ENCODE measurements around the gene FBXO41.

FBXO41 gene

DNA sequence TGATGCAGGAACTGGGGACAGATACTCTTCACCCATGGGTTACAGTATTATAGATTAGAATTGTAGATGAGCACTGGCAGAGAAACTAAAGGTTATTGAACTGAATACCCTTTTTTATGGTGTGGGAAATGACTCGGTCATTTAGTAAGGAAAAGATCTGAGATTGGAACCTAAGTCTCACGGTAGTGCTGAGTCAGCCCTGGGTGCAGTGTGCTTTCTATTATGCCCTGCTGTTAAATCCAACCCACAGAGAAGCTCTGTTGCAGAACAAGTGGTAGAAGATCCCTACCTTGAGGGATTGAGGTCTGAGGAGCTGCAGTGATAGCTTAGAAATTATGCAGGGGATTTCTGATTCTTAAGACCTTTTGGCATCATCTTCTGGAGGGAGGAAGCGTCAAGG, 37.4 kb downstream of the FBXO41 start:
- H3K36me3 ChIP-seq (ENCODE audit: control insufficient read depth in 1 of 2, insufficient read depth in 2 of 2, low read length in 2 of 2) = peaks cover 77 to 96% of the 10 kb centered on the region in 2 donors
- H3K9ac ChIP-seq (ENCODE audit: low read depth in 1 of 2, low read length in 2 of 2) = no peak overlapping the region
- no peaks in the 10 kb centered on the region for H3K4me1 ChIP-seq (ENCODE audit: control insufficient read depth in 1 of 2, insufficient read depth in 2 of 2, low read length in 2 of 2)
- H3K4me3 ChIP-seq (ENCODE audit: low read depth in 1 of 2, low read length in 2 of 2) = no peak overlapping the region
- H3K27me3 ChIP-seq (ENCODE audit: control insufficient read depth in 1 of 2, insufficient read depth in 2 of 2, low read length in 2 of 2) = no peaks in the 10 kb centered on the region
- H3K27ac ChIP-seq (ENCODE audit: low read depth, low read length) = no peak overlapping the region
- no peaks in the 10 kb centered on the region for H3K9me3 ChIP-seq (ENCODE audit: control insufficient read depth in 1 of 2, low read length in 2 of 2)

DNA sequence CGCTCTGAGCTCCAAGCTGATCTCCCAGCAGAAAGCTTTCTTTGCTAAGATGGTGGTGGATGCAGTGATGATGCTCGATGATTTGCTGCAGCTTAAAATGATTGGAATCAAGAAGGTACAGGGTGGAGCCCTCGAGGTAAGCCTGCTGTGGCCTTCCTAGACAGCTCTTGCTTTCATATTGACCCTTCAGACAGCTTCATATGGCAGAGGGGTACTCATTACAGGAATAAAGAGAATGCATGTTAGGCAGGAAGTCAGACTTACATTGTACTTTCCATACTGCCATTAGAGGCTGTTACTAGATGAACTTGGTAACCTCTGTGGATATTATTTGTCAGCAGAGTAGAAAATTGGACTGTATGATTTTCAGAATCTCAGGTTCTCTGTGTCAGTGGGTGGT, 39.7 kb downstream of the FBXO41 start:
- Histone ChIP-seq H3K4me3 (ENCODE audit: low read depth in 1 of 2, low read length in 2 of 2) (no peak overlapping the region), H3K9me3 (ENCODE audit: control insufficient read depth in 1 of 2, low read length in 2 of 2) (no peaks in the 10 kb centered on the region), H3K27me3 (ENCODE audit: control insufficient read depth in 1 of 2, insufficient read depth in 2 of 2, low read length in 2 of 2) (no peaks in the 10 kb centered on the region), H3K27ac (ENCODE audit: low read depth, low read length) (no peak overlapping the region), H3K36me3 (ENCODE audit: control insufficient read depth in 1 of 2, insufficient read depth in 2 of 2, low read length in 2 of 2) (peaks cover 65 to 82% of the 10 kb centered on the region in 2 donors), H3K4me1 (ENCODE audit: control insufficient read depth in 1 of 2, insufficient read depth in 2 of 2, low read length in 2 of 2) (no peaks in the 10 kb centered on the region), H3K9ac (ENCODE audit: low read depth in 1 of 2, low read length in 2 of 2) (no peak overlapping the region)

DNA sequence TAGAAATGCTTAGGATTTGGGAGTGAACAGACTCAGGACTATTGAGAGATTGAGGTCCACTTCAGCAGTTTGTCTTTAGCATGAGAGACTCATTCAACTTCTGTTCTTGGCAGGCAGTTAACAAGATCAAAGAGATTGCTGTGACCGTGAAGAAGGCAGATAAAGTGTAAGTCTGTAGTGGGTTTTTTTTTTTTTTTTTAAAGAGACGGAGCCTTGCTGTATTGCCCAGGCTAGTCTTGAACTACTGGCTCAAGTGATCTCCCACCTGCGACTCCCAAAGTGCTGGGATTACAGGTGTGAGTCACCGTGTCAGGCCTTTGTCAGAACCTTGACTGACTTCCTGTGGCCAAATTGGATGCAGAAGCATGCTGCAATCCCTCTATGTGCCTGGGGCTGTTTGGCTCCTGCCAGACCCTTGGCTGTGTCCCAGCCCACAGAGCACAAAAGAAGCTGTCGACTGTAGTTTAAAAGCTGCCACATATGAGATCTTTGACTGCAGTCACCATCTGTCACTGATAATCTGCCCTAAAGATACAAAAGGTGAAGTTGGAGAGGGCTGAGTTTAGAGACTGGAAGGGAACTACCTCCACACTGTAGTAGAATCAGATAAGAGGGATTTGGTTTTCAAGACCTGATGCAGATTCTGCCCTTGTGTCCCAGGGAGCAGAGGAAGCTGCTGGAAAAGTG, 40.3 kb downstream of the FBXO41 start:
- no peaks in the 10 kb centered on the region for H3K9me3 ChIP-seq (ENCODE audit: control insufficient read depth in 1 of 2, low read length in 2 of 2)
- H3K4me1 ChIP-seq (ENCODE audit: control insufficient read depth in 1 of 2, insufficient read depth in 2 of 2, low read length in 2 of 2) = no peaks in the 10 kb centered on the region
- no peak overlapping the region for H3K4me3 ChIP-seq (ENCODE audit: low read depth in 1 of 2, low read length in 2 of 2)
- no peak overlapping the region for H3K27ac ChIP-seq (ENCODE audit: low read depth, low read length)
- peaks cover 63 to 82% of the 10 kb centered on the region in 2 donors for H3K36me3 ChIP-seq (ENCODE audit: control insufficient read depth in 1 of 2, insufficient read depth in 2 of 2, low read length in 2 of 2)
- no peaks in the 10 kb centered on the region for H3K27me3 ChIP-seq (ENCODE audit: control insufficient read depth in 1 of 2, insufficient read depth in 2 of 2, low read length in 2 of 2)
- no peak overlapping the region for H3K9ac ChIP-seq (ENCODE audit: low read depth in 1 of 2, low read length in 2 of 2)

GRCh38 chr2:73239776-73240175, 44.5 kb downstream of the FBXO41 start:
- no peak overlapping the region for H3K4me3 ChIP-seq (ENCODE audit: low read depth in 1 of 2, low read length in 2 of 2)
- H3K4me1 ChIP-seq (ENCODE audit: control insufficient read depth in 1 of 2, insufficient read depth in 2 of 2, low read length in 2 of 2) = peaks cover 13 to 15% of the 10 kb centered on the region in 2 donors
- H3K9ac ChIP-seq (ENCODE audit: low read depth in 1 of 2, low read length in 2 of 2) = no peak overlapping the region
- peaks cover 28 to 49% of the 10 kb centered on the region in 2 donors for H3K36me3 ChIP-seq (ENCODE audit: control insufficient read depth in 1 of 2, insufficient read depth in 2 of 2, low read length in 2 of 2)
- no peaks in the 10 kb centered on the region for H3K27me3 ChIP-seq (ENCODE audit: control insufficient read depth in 1 of 2, insufficient read depth in 2 of 2, low read length in 2 of 2)
- H3K27ac ChIP-seq (ENCODE audit: low read depth, low read length) = no peak overlapping the region
- H3K9me3 ChIP-seq (ENCODE audit: control insufficient read depth in 1 of 2, low read length in 2 of 2) = no peaks in the 10 kb centered on the region

- H3K4me1 ChIP-seq (ENCODE audit: control insufficient read depth in 1 of 2, insufficient read depth in 2 of 2, low read length in 2 of 2) = peaks cover 14 to 18% of the 10 kb centered on the region in 2 donors
- no peaks in the 10 kb centered on the region for H3K27me3 ChIP-seq (ENCODE audit: control insufficient read depth in 1 of 2, insufficient read depth in 2 of 2, low read length in 2 of 2)
- H3K9me3 ChIP-seq (ENCODE audit: control insufficient read depth in 1 of 2, low read length in 2 of 2) = no peaks in the 10 kb centered on the region
- H3K4me3 ChIP-seq (ENCODE audit: low read depth in 1 of 2, low read length in 2 of 2) = no peak overlapping the region
- H3K9ac ChIP-seq (ENCODE audit: low read depth in 1 of 2, low read length in 2 of 2) = no peak overlapping the region
- peaks cover 20 to 41% of the 10 kb centered on the region in 2 donors for H3K36me3 ChIP-seq (ENCODE audit: control insufficient read depth in 1 of 2, insufficient read depth in 2 of 2, low read length in 2 of 2)
- H3K27ac ChIP-seq (ENCODE audit: low read depth, low read length) = no peak overlapping the region
Measured at GRCh38 chr2:73238976-73239375, 45.3 kb downstream of the FBXO41 start.

DNA sequence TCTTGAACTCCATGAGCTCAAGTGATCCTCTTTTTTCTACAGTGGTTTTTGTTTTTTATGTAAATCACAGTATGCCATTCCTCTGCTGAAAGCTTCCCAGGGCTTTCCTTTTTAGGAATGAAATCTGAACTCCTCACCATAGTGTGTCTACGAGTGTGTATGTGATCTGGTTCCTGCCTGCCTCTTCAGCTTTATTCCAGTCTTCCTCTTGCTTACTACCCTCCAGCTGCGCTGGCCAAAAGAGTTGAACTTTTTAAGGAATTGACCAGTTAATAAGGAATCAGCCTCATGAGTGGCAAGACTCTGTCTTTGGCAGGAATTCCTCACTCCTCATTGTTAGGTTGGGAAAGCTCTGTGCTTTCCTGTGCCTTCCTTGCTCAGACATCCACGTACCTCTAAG, 46.1 kb downstream of the FBXO41 start:
- no peak overlapping the region for H3K9ac ChIP-seq (ENCODE audit: low read depth in 1 of 2, low read length in 2 of 2)
- H3K36me3 ChIP-seq (ENCODE audit: control insufficient read depth in 1 of 2, insufficient read depth in 2 of 2, low read length in 2 of 2) = peaks cover 18 to 33% of the 10 kb centered on the region in 2 donors
- H3K27me3 ChIP-seq (ENCODE audit: control insufficient read depth in 1 of 2, insufficient read depth in 2 of 2, low read length in 2 of 2) = no peaks in the 10 kb centered on the region
- H3K4me1 ChIP-seq (ENCODE audit: control insufficient read depth in 1 of 2, insufficient read depth in 2 of 2, low read length in 2 of 2) = peaks cover 14 to 25% of the 10 kb centered on the region in 2 donors
- no peaks in the 10 kb centered on the region for H3K9me3 ChIP-seq (ENCODE audit: control insufficient read depth in 1 of 2, low read length in 2 of 2)
- no peak overlapping the region for H3K27ac ChIP-seq (ENCODE audit: low read depth, low read length)
- H3K4me3 ChIP-seq (ENCODE audit: low read depth in 1 of 2, low read length in 2 of 2) = no peak overlapping the region

DNA sequence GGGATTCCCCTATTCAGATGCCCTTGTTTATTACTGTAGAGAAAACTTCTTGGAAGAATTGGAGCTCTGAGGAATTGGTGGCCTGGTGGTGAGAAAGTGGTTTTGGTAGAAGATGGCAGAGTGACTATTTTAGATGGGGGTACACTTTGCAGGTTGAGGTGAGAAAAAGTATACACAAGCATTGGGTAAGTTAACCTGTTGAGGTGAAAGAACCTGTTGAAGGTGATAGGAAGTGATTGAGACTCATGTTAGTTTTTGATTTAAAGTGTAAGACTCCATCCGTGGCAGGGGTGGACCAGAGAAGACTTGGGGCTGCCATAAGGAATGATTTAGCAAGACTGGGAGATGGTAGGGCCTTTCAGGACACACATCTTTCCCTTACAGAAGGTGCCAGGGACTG, 47.1 kb downstream of the FBXO41 start:
- no peak overlapping the region for H3K9ac ChIP-seq (ENCODE audit: low read depth in 1 of 2, low read length in 2 of 2)
- H3K4me1 ChIP-seq (ENCODE audit: control insufficient read depth in 1 of 2, insufficient read depth in 2 of 2, low read length in 2 of 2) = peaks cover 17 to 31% of the 10 kb centered on the region in 2 donors
- no peaks in the 10 kb centered on the region for H3K27me3 ChIP-seq (ENCODE audit: control insufficient read depth in 1 of 2, insufficient read depth in 2 of 2, low read length in 2 of 2)
- H3K27ac ChIP-seq (ENCODE audit: low read depth, low read length) = no peak overlapping the region
- no peaks in the 10 kb centered on the region for H3K9me3 ChIP-seq (ENCODE audit: control insufficient read depth in 1 of 2, low read length in 2 of 2)
- peaks cover 10 to 24% of the 10 kb centered on the region in 2 donors for H3K36me3 ChIP-seq (ENCODE audit: control insufficient read depth in 1 of 2, insufficient read depth in 2 of 2, low read length in 2 of 2)
- H3K4me3 ChIP-seq (ENCODE audit: low read depth in 1 of 2, low read length in 2 of 2) = no peak overlapping the region

- Histone ChIP-seq H3K36me3 (ENCODE audit: control insufficient read depth in 1 of 2, insufficient read depth in 2 of 2, low read length in 2 of 2) (peaks cover 10 to 24% of the 10 kb centered on the region in 2 donors), H3K4me1 (ENCODE audit: control insufficient read depth in 1 of 2, insufficient read depth in 2 of 2, low read length in 2 of 2) (peaks cover 17 to 31% of the 10 kb centered on the region in 2 donors), H3K27me3 (ENCODE audit: control insufficient read depth in 1 of 2, insufficient read depth in 2 of 2, low read length in 2 of 2) (no peaks in the 10 kb centered on the region), H3K4me3 (ENCODE audit: low read depth in 1 of 2, low read length in 2 of 2) (peak overlapping the region; percentile 94 to 99), H3K27ac (ENCODE audit: low read depth, low read length) (no peak overlapping the region), H3K9me3 (ENCODE audit: control insufficient read depth in 1 of 2, low read length in 2 of 2) (no peaks in the 10 kb centered on the region), H3K9ac (ENCODE audit: low read depth in 1 of 2, low read length in 2 of 2) (peak overlapping the region; percentile 87 to 99)
Measured at GRCh38 chr2:73235315-73236028, 48.8 kb downstream of the FBXO41 start.

- H3K4me1 ChIP-seq (ENCODE audit: control insufficient read depth in 1 of 2, insufficient read depth in 2 of 2, low read length in 2 of 2) = peaks cover 17 to 31% of the 10 kb centered on the region in 2 donors
- no peaks in the 10 kb centered on the region for H3K27me3 ChIP-seq (ENCODE audit: control insufficient read depth in 1 of 2, insufficient read depth in 2 of 2, low read length in 2 of 2)
- H3K9me3 ChIP-seq (ENCODE audit: control insufficient read depth in 1 of 2, low read length in 2 of 2) = no peaks in the 10 kb centered on the region
- H3K36me3 ChIP-seq (ENCODE audit: control insufficient read depth in 1 of 2, insufficient read depth in 2 of 2, low read length in 2 of 2) = peaks cover 4 to 20% of the 10 kb centered on the region in 2 donors
- H3K27ac ChIP-seq (ENCODE audit: low read depth, low read length) = peak within 1 kb of the TSS; percentile 93
- peak within 1 kb of the TSS; percentile 87 to 99 for H3K9ac ChIP-seq (ENCODE audit: low read depth in 1 of 2, low read length in 2 of 2)
- peak within 1 kb of the TSS; percentile 94 to 99 for H3K4me3 ChIP-seq (ENCODE audit: low read depth in 1 of 2, low read length in 2 of 2)
Measured at GRCh38 chr2:73233932-73234832, 50.1 kb downstream of the FBXO41 start, which contains the start of gene CCT7. Gene CCT7 (plus strand): TSS chr2:73234308. CDS start chr2:73234379, 71 bp downstream.

Measured in duodenal mucosa (tissue), 2 donors.